BJ (cell line): Measurements from ENCODE around the gene PPM1B. TPM values are rescaled to one million over a fixed set of nuclear protein-coding genes. Genes with fewer than 3 reads are reported as not detected.

Experiments
- CTCF ChIA-PET: fragments of 350-600 bp; formaldehyde crosslinking; extraction: SDS; loops from one replicate; lab custom pipeline; 2021; ENCODE audit warnings: antibody characterized with exemption, inconsistent platforms; lab: Yijun Ruan, JAX
- POLR2A ChIA-PET: fragments of 300-600 bp; sonication (Branson Sonifier 250); formaldehyde crosslinking; extraction: SDS; loops from one replicate; lab custom pipeline; 2021; ENCODE audit warnings: antibody characterized with exemption; lab: Charles Lee
- DNase-seq: peaks from one replicate; pipeline ENCODE4 v3.0.0-alpha.2; 2011; ENCODE audit warnings: low read depth
- H3K27me3 ChIP-seq: 2 replicates; pipeline ENCODE4 v1.6.0; 2011; ENCODE audit warnings: low read length; ENCODE audit not compliant: control insufficient read depth, insufficient read depth
- H3K36me3 ChIP-seq: 2 replicates; pipeline ENCODE4 v1.5.1; 2011; ENCODE audit warnings: low read length; ENCODE audit not compliant: control insufficient read depth, insufficient read depth
- H3K4me3 ChIP-seq: 2 replicates; pipeline ENCODE4 v1.5.1; 2011; ENCODE audit warnings: low read depth, mild to moderate bottlenecking, control low read depth, low read length
- CTCF ChIP-seq: IDR thresholded peaks from 2 replicates; pipeline ENCODE4 v1.5.1; 2011; ENCODE audit warnings: low read depth, mild to moderate bottlenecking, control low read depth, inconsistent platforms, low read length, moderate library complexity; ENCODE audit not compliant: insufficient read depth
- polyA plus RNA-seq: library from polyadenylated mRNA; depleted of rRNA; stranded (reverse); fragments of >200 nt; gene quantifications from 2 replicates; pipeline ENCODE4 v1.2.3, GENCODE V29; 2011

The PPM1B gene
- polyA plus RNA-seq, 1 experiment: 8.2 TPM

- Histone ChIP-seq H3K4me3 (no peak overlapping the region), H3K36me3 (no peaks in the 10 kb centered on the region), H3K27me3 (no peaks in the 10 kb centered on the region)
- POLR2A ChIA-PET: no interaction called here
- CTCF ChIA-PET: no interaction called here
- no peak for TF ChIP-seq CTCF
- no peak for DNase-seq
Observed at GRCh38 chr2:44172576-44172975, 3.9 kb downstream of the PPM1B start.

- POLR2A ChIA-PET: no interaction called here
- no peaks in the 10 kb centered on the region for H3K36me3 ChIP-seq
- DNase-seq: no peak
- no peak overlapping the region for H3K4me3 ChIP-seq
- CTCF ChIA-PET: interaction anchor here (1.2 kb wide), 1 partner anchor 9 kb away, joined by 3 read pairs; no protein-coding TSS in a partner anchor
- no peak for TF ChIP-seq CTCF
- no peaks in the 10 kb centered on the region for H3K27me3 ChIP-seq
Observed at GRCh38 chr2:44178950-44179349, 10.3 kb downstream of the PPM1B start.

- no peaks in the 10 kb centered on the region for H3K36me3 ChIP-seq
- DNase-seq: no peak
- POLR2A ChIA-PET: no interaction called here
- H3K27me3 ChIP-seq: no peaks in the 10 kb centered on the region
- TF ChIP-seq CTCF: no peak
- H3K4me3 ChIP-seq: no peak overlapping the region
- CTCF ChIA-PET: interaction anchor here (0.7 kb wide), 1 partner anchor 94 kb away, joined by 4 read pairs; no protein-coding TSS in a partner anchor
Observed at GRCh38 chr2:44181648-44182047, 13.0 kb downstream of the PPM1B start.

GRCh38 chr2:44184106-44184505 is 15.4 kb downstream of the PPM1B start:
- H3K36me3 ChIP-seq: no peaks in the 10 kb centered on the region
- no peaks in the 10 kb centered on the region for H3K27me3 ChIP-seq
- no peak overlapping the region for H3K4me3 ChIP-seq
- no peak for TF ChIP-seq CTCF
- ChIA-PET CTCF (no interaction called here), POLR2A (no interaction called here)
- DNase-seq: no peak

- POLR2A ChIA-PET: no interaction called here
- H3K27me3 ChIP-seq: no peaks in the 10 kb centered on the region
- H3K4me3 ChIP-seq: no peak overlapping the region
- no peaks in the 10 kb centered on the region for H3K36me3 ChIP-seq
- DNase-seq: no peak
- no peak for TF ChIP-seq CTCF
- CTCF ChIA-PET: interaction anchor here (1.1 to 1.7 kb wide), 2 partner anchors 12 to 16 kb away, joined by 3 to 4 read pairs; no protein-coding TSS in a partner anchor
Observed at GRCh38 chr2:44186810-44187209, 18.1 kb downstream of the PPM1B start.
